Hematopoietic multipotent progenitor cell treated with erythropoietin and hydrocortisone succinate and interleukin-3 and kit ligand, for 15 days (in vitro differentiated cells): ENCODE measurements around the gene CANT1.
"Not testable (repeated sequence)": the region's sequence is repeated elsewhere in the genome, so short reads cannot be mapped to it uniquely, and the experiment has no call there.

Experiments used
- DNase-seq: peaks from one replicate; pipeline ENCODE4 v3.0.0-alpha.2; 2015; ENCODE audit warnings: low spot score

CANT1 gene

DNA sequence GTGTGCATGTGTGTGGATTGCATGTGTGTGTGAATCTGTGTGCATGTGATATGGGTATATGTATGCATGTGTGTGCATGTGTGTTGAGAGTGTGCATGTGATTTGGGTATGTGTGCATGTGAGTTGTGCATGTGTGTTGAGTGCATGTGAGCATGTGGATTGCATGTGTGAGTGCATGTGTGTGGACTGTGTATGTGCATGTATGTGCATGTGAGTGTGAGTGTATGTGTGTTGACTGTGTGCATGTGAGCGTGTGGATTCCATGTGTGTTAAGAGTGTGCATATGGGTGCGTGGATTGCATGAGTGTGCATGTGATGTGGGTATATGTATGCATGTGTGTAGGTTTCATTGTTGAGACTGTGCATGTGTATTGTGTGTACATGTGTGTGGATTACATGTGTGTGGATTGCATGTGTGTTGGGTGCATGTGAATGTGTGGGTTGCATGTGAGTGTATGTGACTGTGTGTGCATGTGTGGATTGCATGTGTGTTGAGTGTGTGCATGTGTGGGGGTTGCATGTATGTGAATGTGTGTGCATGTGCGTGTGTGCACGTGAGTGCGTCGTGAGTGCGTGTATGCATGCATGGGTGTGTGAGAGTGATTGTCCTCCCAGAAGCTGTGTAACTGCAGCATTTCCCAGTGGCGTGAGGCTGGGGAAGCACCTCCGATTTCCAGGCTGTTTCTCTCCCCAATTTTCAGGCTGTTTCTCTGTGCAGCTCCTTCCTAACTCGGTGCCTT lies 33.8 kb upstream of the CANT1 start:
- DNase-seq, result no peak

DNA sequence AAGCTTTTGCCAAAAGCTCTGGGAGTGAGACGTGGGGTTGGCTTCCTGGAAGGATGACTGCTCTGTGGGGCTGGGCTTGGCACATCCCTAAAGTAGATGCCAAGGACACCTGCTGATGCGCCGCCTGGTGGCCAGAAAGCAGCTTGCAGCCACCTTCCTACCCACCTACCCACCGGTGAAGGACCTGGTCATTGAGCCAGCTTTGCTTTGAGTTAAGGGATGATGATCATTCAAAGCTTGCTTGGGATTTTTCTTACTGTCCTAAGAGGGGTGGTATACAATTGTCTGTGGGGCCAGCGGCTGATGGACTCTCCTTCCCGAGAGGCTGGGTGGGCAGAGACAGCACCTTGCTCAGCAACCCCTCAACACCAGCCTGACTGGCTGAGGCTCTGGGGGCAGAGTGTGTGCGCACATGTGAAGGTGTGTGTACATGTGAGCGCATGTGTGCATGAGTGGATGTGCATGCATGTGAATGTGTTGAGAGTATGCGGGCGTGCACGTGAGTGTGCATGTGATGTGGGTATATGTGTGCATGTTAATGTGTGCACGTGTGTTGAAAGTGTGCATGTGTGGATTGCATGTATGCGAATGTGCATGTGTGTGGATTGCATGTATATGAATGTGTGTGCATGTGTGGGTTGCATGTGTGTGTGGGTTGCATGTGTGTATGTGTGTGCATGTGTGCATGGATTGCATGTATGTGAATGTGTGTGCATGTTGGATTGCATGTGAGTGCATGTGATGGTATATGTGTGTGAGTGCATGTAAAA lies 33.0 kb upstream of the CANT1 start:
- peak; percentile 54 for DNase-seq

DNA sequence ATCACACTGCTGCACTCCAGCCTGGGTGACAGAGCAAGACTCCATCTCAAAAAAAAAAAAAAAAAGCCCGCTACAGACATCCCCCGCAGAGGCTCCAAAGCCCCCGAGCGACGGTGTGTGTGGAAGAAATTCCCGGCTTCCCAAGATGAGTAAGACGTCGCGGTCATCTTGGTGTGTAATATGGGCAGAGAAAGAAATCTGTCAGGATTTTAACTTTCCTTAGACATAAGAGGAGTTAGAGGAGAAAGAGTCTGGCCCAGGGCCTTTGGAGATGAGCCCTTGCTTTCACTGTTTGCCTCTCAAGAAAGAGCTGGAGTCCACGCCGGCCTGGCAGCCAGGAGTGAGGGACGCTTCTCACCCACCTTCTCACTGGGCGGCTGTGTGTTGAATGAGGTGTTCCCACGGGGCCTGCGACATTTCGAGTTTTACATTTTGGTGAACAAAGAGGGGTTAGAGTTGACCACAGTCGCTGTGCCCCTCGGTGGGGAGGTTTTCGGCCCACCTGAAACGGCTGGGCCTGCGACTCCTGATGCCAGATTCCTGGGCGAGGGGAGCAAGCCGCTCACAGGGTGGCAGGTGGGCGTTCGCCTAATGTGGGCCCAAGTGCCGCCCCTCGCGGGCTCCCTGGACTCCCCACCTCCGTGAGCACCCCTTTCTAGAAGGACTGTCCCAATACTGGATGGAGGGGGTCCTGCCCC lies 32.3 kb upstream of the CANT1 start:
- DNase-seq, result no peak

DNA sequence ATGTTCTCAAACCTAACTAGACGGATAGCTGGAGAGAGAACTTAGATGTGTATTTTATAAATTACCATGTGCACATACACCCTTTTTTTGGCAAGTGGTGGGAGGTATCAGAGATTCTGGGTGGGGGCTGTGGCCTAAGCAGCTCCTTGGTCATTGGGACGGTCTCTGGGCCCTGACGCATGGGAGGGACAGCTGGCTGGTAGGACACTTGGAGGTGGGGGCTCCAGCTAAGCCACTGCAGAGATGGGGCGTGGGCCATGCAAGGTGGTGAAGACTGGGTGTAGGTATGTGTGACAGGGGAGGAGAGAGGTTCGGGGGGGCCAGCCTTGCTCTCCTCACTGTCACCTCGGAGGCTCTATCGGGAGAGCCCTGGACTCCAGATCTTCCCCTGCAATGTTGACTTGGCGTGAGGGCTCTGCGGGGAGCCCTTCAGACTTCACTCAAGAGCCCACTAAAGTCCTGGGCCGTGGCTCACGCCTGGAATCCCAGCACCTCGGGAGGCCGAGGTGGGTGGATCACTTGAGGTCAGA lies 31.5 kb upstream of the CANT1 start:
- DNase-seq, result no peak

DNA sequence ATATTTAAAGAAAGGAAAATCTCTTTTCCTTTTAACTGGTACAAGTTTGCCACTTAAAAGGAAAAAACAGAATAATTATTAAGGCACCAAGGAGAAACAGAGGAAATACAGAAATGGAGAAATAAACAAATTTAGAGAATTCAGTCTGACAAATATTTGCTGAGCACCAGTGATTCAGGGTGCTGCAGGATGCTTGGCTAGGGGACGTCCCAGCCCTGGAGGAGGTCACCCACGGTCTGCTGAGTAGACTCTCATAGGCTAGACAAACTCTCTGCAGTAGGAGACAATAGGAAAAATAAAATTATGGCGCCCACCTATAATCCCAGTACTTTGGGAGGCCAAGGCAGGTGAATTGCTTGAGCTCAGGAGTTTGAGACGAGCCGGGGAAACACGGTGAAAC lies 30.3 kb upstream of the CANT1 start:
- DNase-seq, result no peak

DNA sequence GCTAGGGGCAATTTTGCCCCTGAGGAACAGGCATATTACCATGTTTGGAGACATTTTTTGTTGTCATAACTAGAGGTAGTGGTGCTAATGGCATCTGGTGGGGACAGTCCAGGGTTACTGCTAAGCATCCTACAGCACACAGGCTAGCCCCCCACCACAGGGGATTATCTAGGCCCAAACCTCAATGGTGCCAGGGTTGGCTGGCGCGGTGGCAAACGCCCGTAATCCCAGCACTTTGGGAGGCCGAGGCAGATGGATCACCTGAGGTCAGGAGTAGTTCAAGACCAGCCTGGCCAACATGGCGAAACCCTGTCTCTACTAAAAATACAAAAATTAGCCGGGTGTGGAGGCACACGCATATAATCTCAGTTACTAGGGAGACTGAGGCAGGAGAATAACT lies 29.6 kb upstream of the CANT1 start:
- DNase-seq, result no peak

DNA sequence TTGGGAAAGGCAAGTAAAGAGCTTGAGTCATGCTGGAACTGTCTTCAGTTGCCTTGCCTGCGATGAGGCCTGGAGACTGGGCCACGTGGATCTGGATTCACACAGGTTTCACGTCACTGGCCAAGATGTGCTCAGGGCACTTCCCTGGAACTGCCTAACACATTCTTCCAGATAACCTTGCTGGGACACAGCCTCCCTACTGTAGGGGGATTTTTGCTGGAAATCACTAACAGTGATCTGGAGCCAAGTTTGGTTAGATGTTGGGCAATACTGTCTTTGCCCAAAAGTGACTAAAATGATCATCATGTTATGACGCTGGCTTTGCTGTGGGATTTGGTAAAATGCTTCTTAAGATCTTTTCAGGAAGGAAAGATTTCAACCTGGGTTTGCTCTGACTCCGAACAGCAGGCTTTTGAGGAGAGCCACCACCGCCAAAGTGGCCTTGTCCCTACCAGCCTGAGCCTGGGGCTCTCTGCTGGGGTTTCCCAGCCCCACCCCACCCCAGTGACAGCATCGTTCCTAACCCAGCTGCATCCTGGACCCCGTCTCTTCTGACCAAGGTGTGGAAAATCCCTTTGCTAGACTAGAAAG lies 29.1 kb upstream of the CANT1 start:
- DNase-seq, result no peak

DNA sequence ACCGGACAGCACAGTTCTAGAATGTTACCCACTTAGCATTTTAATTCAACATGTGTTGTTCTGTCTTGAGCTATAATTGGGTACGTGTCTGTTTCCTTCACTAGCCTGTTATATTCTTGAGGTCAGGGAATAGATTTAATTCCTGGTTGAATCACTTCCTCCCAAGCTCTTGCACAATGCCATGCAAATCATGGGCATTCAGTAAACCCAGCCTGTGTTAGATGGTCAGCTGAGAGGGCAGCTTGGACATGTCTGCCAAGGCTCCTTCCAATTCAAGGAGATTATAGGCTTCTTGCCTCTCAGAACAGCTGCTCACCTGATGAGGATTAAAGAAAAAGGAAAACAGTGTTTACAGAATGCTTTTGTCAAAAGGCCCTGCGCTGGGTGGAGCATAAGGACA lies 27.0 kb upstream of the CANT1 start:
- DNase-seq, result no peak

DNA sequence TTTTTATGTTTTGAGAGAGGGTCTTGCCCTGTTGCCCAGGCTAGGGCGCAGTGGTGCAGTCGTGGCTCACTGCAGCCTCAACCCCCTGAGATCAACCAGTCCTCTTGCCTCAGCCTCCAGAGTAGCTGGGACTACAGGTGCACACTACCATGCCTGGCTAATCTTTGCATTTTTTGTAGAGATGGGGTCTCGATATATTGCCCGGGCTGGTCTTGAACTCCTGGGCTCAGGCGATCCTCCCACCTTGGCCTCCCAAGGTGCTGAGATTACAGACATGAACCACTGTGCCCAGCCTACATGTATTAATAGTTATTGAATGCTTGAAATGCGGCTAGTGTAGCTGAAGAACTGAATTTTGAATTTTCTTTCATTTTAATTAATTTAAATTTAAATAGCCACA lies 26.6 kb upstream of the CANT1 start:
- no peak for DNase-seq

DNA sequence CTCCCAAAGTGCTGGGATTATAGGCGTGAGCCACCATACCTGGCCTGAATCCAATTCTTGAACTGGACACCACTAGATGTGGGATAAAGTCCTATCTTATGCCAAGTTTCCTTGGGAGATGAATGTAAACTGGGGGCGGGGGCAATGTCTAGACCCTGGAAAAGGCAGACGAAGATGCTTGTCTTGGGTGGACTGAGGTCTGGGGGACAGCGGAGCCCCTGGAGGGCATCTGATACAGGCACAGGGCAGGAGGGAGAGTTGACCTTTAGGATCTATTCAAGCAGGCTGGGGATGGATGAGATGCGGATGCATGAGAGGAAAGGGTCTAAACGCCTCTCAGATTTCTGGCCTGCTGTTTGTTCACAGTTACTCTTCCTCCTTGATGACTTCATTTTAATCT lies 26.1 kb upstream of the CANT1 start:
- DNase-seq, result no peak

DNA sequence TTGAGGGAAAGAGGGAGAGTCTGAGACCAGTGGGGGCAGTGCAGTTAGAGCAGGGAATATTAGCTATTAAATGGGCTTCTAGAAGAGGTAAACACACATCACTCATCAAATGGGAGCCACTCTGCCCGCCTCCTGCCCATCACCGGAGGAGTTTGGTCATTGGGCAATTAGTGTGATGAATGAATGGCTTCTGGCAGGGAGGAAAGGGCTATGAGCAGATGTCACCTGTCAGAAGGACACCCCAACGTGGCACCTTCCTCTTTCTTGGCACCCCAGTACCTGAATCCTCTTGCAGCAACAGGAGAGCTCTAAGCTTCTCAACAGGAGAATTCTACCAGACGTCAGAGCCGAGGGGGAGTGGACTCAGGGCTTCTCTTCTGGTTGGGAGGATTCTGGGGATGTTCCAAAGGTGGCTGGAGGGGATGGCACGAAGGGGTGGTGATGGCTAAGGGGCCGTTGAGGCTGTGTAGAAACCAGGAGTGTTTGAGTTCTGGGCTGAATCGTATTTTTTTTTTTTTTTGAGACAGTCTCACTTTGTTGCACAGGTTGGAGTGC lies 25.4 kb upstream of the CANT1 start:
- no peak for DNase-seq

DNA sequence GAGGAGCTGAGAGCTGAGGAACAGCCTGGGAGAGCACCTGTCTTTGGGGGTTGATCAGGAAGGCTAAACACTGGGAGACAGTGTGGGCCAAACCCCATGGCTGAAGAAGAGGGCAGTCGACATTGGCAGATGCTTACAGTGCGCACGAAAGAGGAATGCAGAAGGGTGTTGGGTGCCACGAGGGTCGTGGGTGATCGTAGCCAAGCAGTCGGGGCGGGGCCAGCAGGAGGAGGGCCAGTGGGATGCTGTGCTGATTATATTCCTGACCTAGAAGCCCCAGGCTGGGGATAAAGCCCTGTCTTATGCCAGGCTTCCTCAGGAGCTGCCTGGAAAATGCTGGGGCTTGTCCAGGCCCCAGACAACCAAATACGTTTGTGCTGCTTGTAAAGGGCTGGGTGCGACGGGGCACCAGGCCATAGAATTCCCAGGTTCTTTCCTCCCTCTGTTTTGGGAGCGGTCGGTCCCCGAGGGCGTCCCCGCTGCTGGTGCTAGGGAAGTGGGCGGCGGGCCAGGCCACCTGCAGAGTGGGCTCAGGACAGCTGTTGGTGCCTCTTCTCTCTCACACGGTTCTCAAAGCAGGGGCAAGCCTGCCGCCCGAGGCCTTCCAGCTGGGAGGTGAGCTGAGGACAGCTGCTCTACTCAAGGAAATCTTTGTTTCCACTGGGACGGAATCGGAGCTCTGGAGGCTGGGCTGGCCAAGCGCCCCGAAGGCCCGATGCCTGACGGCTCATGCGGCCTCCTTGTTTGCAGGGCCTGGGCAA lies 24.4 kb upstream of the CANT1 start:
- DNase-seq, result no peak

DNA sequence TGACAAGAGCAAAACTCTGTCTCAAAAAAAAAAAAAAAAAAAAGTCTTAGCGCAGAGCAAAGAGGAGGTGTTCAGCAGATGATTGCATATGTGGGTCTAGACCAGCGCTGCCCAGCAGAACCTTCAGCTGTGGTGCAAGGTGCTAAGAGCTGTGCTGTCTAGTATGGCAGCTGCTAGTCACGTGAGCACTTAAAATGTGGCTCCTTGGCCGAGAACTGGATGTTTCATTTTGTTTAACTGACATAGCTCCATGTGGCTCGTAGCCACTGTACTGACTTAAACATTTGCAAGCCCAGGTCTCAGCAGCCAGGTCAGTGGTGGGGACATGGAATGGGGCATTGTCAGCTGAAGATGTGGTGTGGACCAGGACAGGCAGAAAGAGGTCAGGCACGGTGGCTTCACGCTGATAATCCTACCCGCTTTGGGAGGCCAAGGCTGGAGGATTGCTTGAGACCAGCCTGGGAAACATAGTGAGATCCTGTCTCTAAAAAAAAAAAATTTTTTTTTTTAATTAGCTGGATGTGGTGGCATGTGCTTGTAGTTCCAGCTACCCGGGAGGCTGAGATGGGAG lies 23.6 kb upstream of the CANT1 start:
- DNase-seq, result no peak

DNA sequence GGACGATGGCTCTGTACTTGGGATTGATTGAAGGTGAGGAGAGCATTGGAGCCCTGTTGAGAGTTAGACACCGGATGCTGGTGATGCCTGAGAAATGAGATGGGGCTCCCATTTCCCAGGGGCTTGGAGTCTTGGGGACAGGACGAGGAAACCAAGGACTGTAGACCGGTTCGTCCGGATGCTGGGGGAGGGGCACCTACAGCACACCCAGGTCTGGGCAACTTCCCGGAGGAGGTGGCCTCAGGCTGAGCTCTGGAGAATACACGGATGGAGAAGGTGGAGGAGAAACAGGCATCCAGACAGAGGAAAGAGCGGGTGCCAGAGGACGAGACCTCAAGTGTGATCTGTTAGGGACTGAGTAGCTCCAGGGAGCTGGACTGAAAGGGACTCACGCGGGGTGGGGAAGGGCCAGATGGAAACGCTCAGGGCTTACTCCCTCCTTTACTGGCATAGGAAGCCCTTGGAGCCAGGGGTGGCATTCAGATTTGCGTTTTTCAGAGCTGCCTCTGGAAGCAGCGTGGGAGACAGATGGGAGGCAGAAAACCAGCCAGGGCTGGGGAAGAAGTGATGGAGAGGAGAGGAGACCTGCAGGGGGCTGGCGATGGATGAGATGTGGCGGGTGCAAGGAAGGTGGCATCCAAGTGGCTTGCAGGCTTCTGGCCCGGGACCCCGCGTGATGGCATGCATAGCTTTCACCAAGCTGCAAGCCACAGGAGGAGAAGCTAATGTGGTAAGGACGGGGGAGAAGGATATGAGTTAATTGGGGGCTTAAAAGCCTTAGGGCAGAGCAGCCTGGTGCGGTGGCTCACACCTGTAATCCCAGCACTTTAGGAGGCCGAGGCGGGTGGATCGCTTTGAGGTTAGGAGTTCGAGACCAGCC lies 22.7 kb upstream of the CANT1 start:
- no peak for DNase-seq

DNA sequence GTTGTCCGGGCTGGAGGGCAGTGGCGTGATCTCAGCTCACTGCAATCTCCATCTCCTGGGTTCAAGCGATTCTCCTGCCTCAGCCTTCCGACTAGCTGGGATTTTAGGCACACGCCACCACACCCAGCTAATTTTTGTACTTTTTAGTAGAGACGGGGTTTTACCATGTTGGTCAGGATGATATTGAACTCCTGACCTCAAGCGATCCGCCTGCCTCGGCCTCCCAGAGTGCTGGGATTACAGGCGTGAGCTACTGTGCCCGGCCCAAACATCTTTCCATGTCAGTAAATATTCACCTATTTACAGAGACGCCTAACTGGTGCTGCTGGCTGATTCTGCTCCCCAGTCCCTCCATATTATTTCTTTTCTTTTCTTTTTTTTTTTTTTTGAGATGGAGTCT lies 21.1 kb upstream of the CANT1 start:
- DNase-seq, result not testable (repeated sequence)

DNA sequence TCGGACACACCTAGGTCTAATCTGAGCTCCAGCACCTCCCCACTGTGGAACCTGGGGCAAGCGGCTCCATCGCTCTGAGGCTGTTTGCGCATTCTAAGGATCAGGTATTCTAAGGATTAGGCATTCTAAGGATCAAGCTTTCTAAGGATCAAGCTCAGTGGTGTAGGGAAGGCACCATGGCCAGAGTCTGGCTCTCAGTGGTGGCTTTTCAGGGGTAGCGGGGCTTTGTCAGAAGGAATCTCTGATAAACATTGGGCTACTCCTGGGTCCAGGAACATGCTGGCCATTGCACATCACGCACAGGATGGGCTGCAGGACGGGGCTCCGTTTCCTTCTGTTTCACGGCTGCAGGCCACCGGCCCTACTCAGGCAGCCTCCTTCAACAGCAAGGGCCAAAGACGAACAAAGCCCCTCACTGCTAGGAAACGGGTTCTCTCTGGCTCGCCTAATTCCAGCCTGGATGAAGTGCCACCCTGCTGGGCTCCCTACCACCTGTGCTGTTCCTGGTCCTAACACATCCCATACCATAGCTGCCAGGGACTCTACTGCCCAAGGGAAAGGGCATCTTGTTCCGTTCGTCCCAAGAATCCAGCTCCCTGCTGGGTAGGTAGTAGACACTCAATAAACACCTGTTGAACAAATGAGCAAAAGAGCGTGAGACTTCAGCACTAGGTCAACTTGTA lies 19.9 kb upstream of the CANT1 start:
- DNase-seq, result no peak

DNA sequence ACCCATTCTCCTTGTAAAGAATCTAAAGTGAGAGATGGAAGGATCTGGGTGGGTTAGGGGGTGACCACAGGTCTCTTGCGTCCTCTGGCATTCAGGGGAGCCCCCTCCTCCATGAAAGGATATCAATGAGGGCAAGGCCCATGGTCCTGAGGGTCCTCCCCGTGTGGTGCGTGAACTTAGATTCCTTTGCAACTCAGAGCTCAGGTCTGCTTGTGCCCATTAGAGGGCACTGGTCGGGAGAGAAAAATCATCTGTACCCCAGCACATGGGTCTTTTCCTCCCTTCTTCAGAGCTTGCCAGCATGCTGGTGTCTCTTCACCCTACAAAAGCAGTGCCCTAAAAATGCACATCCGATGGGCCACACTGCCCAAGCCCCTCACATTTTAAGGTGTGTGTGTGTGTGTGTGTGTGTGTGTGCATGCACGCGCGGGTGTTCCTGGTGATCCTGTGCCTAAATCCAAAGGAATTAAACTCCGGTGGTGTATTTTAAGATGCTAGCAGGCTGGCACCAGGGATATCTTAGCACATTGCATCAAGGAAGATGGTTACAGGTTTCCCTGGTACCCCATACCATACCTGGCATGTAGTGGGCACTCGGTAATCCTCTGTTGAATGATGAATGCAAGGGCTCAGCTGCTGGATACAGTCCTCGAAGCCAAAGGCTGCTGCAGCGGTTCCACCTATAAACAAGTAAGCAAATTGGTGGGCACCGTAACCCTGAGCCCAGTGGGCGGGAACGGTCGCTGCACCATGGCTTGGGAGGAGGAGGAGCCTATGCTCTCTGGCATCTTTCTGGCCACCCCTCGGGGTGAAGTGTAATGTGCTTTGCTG lies 19.1 kb upstream of the CANT1 start:
- no peak for DNase-seq

DNA sequence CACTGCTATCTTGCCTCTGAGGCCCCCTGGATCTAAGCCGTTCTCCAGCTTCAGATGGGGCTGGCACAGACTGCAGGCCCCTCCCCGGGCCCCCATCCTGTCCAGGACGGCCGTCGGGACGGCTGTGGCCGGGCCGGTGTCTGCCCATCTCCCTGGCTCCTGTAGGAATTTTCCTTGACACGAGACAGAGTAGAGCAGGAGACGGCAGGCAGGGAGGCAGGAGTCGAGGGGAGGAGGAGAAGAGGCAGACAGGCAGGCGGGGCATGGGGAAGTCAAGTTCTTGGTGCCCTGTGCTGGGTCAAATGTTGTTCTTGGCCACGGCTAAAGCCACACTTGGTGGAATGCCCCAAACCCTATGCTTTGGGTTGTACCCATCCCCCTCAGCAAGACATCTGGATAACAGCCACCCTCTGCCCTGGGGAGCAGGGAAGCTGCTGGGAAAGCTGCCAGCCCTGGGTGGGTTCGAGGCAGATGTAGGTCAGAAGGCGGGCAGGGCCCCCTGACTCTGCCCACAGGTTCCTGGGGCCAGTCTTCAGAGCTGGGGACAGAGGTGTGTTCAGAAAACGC lies 18.4 kb upstream of the CANT1 start:
- no peak for DNase-seq
